B cell (primary cell): ENCODE data around the gene TMEM182. TPM values are rescaled to one million over a fixed set of nuclear protein-coding genes. Genes with fewer than 3 reads are reported as not detected.

Experiments used
- ATAC-seq: fragments of 200-7000 bp; cut with Tn5 transposase; one replicate; pipeline ENCODE4 v1.10.0; 2021; ENCODE audit warnings: low read depth, mild to moderate bottlenecking, moderate number of reproducible peaks, moderate library complexity
- CTCF ChIA-PET: fragments of 350-600 bp; sonication (Branson Sonifier 250); formaldehyde crosslinking; loops from one replicate; lab custom pipeline; 2021; ENCODE audit warnings: antibody characterized with exemption, inconsistent platforms; lab: Charles Lee
- POLR2A ChIA-PET: fragments of 350-600 bp; sonication (Branson Sonifier 250); formaldehyde crosslinking; loops from one replicate; lab custom pipeline; 2021; ENCODE audit warnings: antibody characterized with exemption; lab: Charles Lee
- DNase-seq: peaks from one replicate; pipeline ENCODE4 v3.0.0; 2013
- H2AFZ ChIP-seq: 2 replicates; pipeline ENCODE4 v1.6.1; 2012; ENCODE audit warnings: mild to moderate bottlenecking, low read depth, low read length; ENCODE audit not compliant: insufficient read depth, poor library complexity, severe bottlenecking
- H3K27ac ChIP-seq, 2 donors: 1 replicate in 1 of 2; 2 replicates in 1 of 2; pipeline ENCODE4 v1.5.1; 2012 to 2013; ENCODE audit warnings: low read length in 2 of 2, mild to moderate bottlenecking in 2 of 2, moderate library complexity in 1 of 2
- H3K27me3 ChIP-seq, 4 experiments: fragments of 200-600 bp in 1 of 4; sonication (generic) in 1 of 4; replicated peaks in 1 of 4; 1 replicate in 2 of 4; 2 replicates in 2 of 4; pipeline versions ENCODE4 v1.6.1 to v1.7.0; 2013 to 2016; ENCODE audit warnings: low read length in 3 of 4, mild to moderate bottlenecking in 2 of 4, mixed read lengths in 1 of 4, moderate library complexity in 1 of 4; ENCODE audit not compliant: insufficient read depth in 4 of 4, control insufficient read depth in 3 of 4; ENCODE audit errors: control extremely low read depth in 1 of 4
- H3K36me3 ChIP-seq, 2 experiments: replicated peaks in 1 of 2; 1 replicate in 1 of 2; 2 replicates in 1 of 2; pipeline versions ENCODE4 v1.6.1 to v1.7.1; 2013; ENCODE audit warnings: low read length in 1 of 2; ENCODE audit not compliant: insufficient read depth in 2 of 2, control insufficient read depth in 1 of 2; ENCODE audit errors: control extremely low read depth in 1 of 2, extremely low read depth in 1 of 2
- H3K4me1 ChIP-seq, 2 donors: fragments of 200-600 bp in 1 of 2; sonication (generic) in 1 of 2; 1 replicate in 1 of 2; 2 replicates in 1 of 2; pipeline versions ENCODE4 v1.5.1 to v1.6.1; 2013 to 2017; ENCODE audit warnings: low read length in 2 of 2; ENCODE audit not compliant: control insufficient read depth in 2 of 2, insufficient read depth in 2 of 2
- H3K4me2 ChIP-seq: replicated peaks from 2 replicates; pipeline ENCODE3; 2012; ENCODE audit warnings: mild to moderate bottlenecking, low read depth, low read length; ENCODE audit not compliant: poor library complexity, severe bottlenecking
- H3K4me3 ChIP-seq, 5 experiments: fragments of 200-600 bp in 1 of 5; sonication (generic) in 1 of 5; 1 replicate in 3 of 5; 2 replicates in 2 of 5; pipeline versions ENCODE4 v1.5.1 to v1.7.0; 2011 to 2016; ENCODE audit warnings: low read length in 4 of 5, mild to moderate bottlenecking in 4 of 5, low read depth in 2 of 5, control low read depth in 1 of 5, moderate library complexity in 1 of 5; ENCODE audit not compliant: insufficient read depth in 1 of 5; ENCODE audit errors: control extremely low read depth in 1 of 5, extremely low read depth in 1 of 5
- H3K79me2 ChIP-seq: fragments of 200-600 bp; sonication (generic); one replicate; pipeline ENCODE4 v1.6.0; 2016; ENCODE audit warnings: low read length; ENCODE audit not compliant: control insufficient read depth, insufficient read depth
- H3K9ac ChIP-seq: fragments of 200-600 bp; sonication (generic); 2 replicates; pipeline ENCODE4 v1.6.1; 2017; ENCODE audit warnings: mild to moderate bottlenecking, low read length, moderate library complexity
- H3K9me3 ChIP-seq, 3 donors: one replicate each; pipeline versions ENCODE4 v1.6.1 to v1.7.1; 2013; ENCODE audit warnings: low read length in 2 of 3; ENCODE audit not compliant: control insufficient read depth in 2 of 3, insufficient read depth in 1 of 3; ENCODE audit errors: control extremely low read depth in 1 of 3
- H4K20me1 ChIP-seq: 2 replicates; pipeline ENCODE4 v1.6.0; 2012; ENCODE audit warnings: mild to moderate bottlenecking, low read length; ENCODE audit not compliant: insufficient read depth, control insufficient read depth, poor library complexity, severe bottlenecking
- H3K27ac Mint-ChIP-seq: one replicate; pipeline ENCODE4 v1.8.0; 2021; ENCODE audit warnings: mixed read lengths
- H3K27me3 Mint-ChIP-seq: one replicate; pipeline ENCODE4 v1.8.0; 2021; ENCODE audit warnings: mixed read lengths
- H3K4me1 Mint-ChIP-seq: one replicate; pipeline ENCODE4 v1.8.0; 2021; ENCODE audit warnings: mixed read lengths
- H3K4me3 Mint-ChIP-seq: one replicate; pipeline ENCODE4 v1.8.0; 2021; ENCODE audit warnings: mixed read lengths
- H3K9me3 Mint-ChIP-seq: one replicate; pipeline ENCODE4 v1.8.0; 2022; ENCODE audit warnings: mixed read lengths; ENCODE audit not compliant: insufficient read depth
- EZH2 ChIP-seq: IDR thresholded peaks from 2 replicates; pipeline ENCODE4 v1.6.1; 2012; ENCODE audit warnings: borderline replicate concordance, low read depth, mild to moderate bottlenecking, moderate library complexity, low read length; ENCODE audit not compliant: insufficient read depth, poor library complexity, severe bottlenecking
- WGBS: methylation state at CpG from one replicate; pipeline ENCODE4 v1.1.5; 2013; ENCODE audit warnings: missing lambda C conversion rate; ENCODE audit not compliant: insufficient coverage; 5-methylcytosine and 5-hydroxymethylcytosine counted together
- intact Hi-C: fragments of 100-400 bp; cut with micrococcal nuclease; formaldehyde crosslinking; loops from one replicate; pipeline ENCODE4 v1.10.0; 2022
- polyA plus RNA-seq: library from polyadenylated mRNA; depleted of rRNA; stranded (reverse); fragments of >200 nt; gene quantifications from 2 replicates; pipeline ENCODE4 v1.2.3, GENCODE V29; 2012
- total RNA-seq, 2 donors: library from RNA; stranded (reverse); fragments of 120-200 nt in 1 of 2; gene quantifications; 1 replicate in 1 of 2; 2 replicates in 1 of 2; pipeline versions ENCODE4 v1.2.3 to v1.2.4, GENCODE V29; 2013 to 2022
- TF ChIP-seq, protein P1 (sequence below): fragments of 200-600 bp; IDR thresholded peaks from one replicate; pipeline ENCODE4 v1.8.0; 2022; ENCODE audit warnings: antibody characterized with exemption, mild to moderate bottlenecking

The TMEM182 gene
- total and polyA plus RNA-seq, 2 donors (not counting 1 experiment from before 2014, with no cell fraction given) = 3.8 to 6.5 TPM

DNA sequence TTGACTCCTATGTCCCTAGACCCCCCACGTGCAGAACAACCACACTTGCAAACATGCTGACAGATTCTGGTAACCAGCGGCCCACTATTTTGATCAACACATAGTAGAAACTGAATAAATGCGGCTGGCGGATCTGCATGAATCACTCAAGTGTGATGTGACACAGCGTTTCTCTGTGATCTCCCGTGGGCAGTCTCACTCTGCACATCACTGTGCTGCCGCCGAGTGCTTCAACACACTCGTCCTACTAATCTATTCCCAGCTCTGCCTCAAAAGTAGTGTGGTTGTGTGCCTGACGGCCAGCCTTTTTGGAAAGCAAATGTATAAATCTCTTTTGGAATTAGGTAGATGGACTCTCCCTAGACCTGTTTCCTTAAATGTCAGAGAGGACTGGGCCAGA is 37.3 kb upstream of the TMEM182 start:
- H3K9me3 Mint-ChIP-seq = no peaks in the 10 kb centered on the region
- ATAC-seq (no peak), DNase-seq (no peak)
- intact Hi-C loops = no loop called here
- Histone ChIP-seq H3K4me1 (no peaks in the 10 kb centered on the region), H3K36me3 (peaks cover 1 to 64% of the 10 kb centered on the region in 2 experiments), H3K27ac (no peak overlapping the region), H3K79me2 (no peaks in the 10 kb centered on the region), H2AFZ (no peak overlapping the region), H3K4me2 (no peak overlapping the region), H3K27me3 (no peaks in the 10 kb centered on the region), H3K9ac (no peak overlapping the region), H4K20me1 (no peaks in the 10 kb centered on the region), H3K4me3 (no peak overlapping the region), H3K9me3 (no peaks in the 10 kb centered on the region)
- no peak overlapping the region for H3K4me3 Mint-ChIP-seq
- no peaks in the 10 kb centered on the region for H3K4me1 Mint-ChIP-seq
- H3K27me3 Mint-ChIP-seq = no peaks in the 10 kb centered on the region
- ChIA-PET POLR2A (no interaction called here), CTCF (interaction anchor here (1.0 kb wide), 1 partner anchor 29 kb away, joined by 3 read pairs; no protein-coding TSS in a partner anchor)
- no peak for TF ChIP-seq EZH2
- TF ChIP-seq, protein P1, sequence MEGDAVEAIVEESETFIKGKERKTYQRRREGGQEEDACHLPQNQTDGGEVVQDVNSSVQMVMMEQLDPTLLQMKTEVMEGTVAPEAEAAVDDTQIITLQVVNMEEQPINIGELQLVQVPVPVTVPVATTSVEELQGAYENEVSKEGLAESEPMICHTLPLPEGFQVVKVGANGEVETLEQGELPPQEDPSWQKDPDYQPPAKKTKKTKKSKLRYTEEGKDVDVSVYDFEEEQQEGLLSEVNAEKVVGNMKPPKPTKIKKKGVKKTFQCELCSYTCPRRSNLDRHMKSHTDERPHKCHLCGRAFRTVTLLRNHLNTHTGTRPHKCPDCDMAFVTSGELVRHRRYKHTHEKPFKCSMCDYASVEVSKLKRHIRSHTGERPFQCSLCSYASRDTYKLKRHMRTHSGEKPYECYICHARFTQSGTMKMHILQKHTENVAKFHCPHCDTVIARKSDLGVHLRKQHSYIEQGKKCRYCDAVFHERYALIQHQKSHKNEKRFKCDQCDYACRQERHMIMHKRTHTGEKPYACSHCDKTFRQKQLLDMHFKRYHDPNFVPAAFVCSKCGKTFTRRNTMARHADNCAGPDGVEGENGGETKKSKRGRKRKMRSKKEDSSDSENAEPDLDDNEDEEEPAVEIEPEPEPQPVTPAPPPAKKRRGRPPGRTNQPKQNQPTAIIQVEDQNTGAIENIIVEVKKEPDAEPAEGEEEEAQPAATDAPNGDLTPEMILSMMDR = no peak
- H3K27ac Mint-ChIP-seq = no peak overlapping the region
- WGBS = 98% methylated on average over 7 of the region's 10 CpGs

GRCh38 chr2:102726128-102727087 is 35.4 kb upstream of the TMEM182 start:
- Mint-ChIP-seq H3K9me3 (no peaks in the 10 kb centered on the region), H3K27ac (no peak overlapping the region), H3K4me3 (no peak overlapping the region), H3K27me3 (no peaks in the 10 kb centered on the region), H3K4me1 (no peaks in the 10 kb centered on the region)
- 88% methylated on average over 10 of the region's 15 CpGs for WGBS
- TF ChIP-seq, protein P1 = no peak
- TF ChIP-seq EZH2 = no peak
- no peak for ATAC-seq
- H3K4me3 ChIP-seq = no peak overlapping the region
- ChIA-PET POLR2A (no interaction called here), CTCF (interaction anchor here (0.6 to 1.3 kb wide), 3 partner anchors 10 to 205 kb away, joined by 3 to 4 read pairs (median 3); a partner anchor contains a TSS)
- no peak overlapping the region for H2AFZ ChIP-seq
- H3K9ac ChIP-seq = no peak overlapping the region
- intact Hi-C loops = no loop called here
- H4K20me1 ChIP-seq = no peaks in the 10 kb centered on the region
- H3K36me3 ChIP-seq = peaks cover 0 to 56% of the 10 kb centered on the region in 2 experiments
- no peak overlapping the region for H3K4me2 ChIP-seq
- H3K9me3 ChIP-seq = no peaks in the 10 kb centered on the region
- no peaks in the 10 kb centered on the region for H3K27me3 ChIP-seq
- no peak overlapping the region for H3K27ac ChIP-seq
- H3K79me2 ChIP-seq = no peaks in the 10 kb centered on the region
- no peaks in the 10 kb centered on the region for H3K4me1 ChIP-seq
- no peak for DNase-seq
